ENCODE measurements around the gene UPF1.
"Not testable (repeated sequence)": the region's sequence is repeated elsewhere in the genome, so short reads cannot be mapped to it uniquely, and the experiment has no call there.

Gene UPF1

DNA sequence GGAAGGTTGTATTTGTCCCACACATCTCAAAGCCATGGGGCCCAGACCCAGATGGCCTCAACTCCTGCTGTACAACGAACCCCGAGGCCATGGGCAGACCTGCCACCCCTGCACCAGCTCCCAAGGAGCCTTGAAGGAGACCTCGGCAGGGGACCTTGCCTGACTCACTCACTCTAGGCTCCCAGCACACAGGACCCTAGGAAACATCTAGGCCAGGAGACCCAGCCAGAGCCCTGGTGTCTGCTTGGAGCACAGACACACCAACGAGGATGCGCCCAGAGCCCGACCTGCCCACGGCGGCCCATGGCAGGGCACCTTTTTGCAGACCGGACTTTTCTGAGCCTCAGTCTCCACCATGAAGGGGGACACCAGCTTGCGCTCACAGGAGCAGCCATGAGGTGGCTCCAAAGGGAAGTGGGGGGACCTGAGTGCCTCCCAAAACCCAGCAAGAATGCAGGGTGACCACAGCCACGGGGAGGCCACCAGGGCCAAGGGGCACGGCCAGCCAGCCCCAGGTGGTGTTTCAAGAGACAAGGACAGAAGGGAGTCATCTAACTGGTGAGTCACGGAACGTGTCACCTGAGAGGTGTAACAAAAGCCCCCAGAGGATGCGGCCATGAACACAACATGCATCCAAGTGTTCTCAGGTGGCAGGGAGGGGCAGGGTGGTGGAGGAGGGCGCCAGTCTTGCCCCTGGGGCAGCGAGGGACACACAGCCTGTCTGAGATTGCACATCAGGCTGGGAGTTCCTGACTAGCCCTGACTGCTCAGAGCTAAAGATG lies 69.1 kb downstream of the UPF1 start:
- DNase-seq = no peak

DNA sequence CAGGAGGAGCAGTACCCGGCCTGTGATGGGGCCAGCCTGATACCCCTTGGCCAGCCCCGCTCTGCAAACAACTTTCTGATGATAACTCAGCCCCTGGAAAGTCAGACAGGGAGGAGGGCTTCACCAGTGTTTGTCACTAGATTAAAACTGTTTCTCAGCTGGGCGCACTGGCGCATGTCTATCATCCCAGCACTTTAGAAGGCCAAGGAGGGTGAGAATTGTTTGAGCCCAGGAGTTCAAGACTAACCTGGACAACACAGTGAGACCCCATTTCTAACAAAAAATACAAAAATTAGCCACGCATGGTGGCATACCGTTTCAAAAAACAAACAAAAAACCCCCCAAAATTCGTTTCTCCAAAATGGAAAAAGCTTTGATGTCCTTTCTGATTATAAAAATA lies 69.7 kb downstream of the UPF1 start:
- no peak for DNase-seq

DNA sequence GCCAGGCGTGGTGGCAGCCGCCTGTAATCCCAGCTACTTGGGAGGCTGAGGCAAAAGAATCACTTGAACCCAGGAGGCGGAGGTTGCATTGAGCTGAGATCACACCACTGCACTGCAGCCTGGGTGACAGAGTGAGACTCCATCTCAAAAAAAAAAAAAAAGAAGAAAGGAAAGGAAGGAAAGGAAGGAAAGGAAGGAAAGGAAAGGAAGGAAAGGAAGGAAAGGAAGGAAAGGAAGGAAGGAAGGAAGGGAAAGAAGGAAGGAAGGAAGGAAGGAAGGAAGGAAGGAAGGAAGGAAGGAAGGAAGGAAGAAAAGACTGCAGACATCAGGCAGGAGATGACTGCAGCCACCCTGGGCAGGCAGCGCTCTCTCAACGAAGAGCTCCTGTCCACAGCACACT lies 70.8 kb downstream of the UPF1 start:
- not testable (repeated sequence) for DNase-seq

DNA sequence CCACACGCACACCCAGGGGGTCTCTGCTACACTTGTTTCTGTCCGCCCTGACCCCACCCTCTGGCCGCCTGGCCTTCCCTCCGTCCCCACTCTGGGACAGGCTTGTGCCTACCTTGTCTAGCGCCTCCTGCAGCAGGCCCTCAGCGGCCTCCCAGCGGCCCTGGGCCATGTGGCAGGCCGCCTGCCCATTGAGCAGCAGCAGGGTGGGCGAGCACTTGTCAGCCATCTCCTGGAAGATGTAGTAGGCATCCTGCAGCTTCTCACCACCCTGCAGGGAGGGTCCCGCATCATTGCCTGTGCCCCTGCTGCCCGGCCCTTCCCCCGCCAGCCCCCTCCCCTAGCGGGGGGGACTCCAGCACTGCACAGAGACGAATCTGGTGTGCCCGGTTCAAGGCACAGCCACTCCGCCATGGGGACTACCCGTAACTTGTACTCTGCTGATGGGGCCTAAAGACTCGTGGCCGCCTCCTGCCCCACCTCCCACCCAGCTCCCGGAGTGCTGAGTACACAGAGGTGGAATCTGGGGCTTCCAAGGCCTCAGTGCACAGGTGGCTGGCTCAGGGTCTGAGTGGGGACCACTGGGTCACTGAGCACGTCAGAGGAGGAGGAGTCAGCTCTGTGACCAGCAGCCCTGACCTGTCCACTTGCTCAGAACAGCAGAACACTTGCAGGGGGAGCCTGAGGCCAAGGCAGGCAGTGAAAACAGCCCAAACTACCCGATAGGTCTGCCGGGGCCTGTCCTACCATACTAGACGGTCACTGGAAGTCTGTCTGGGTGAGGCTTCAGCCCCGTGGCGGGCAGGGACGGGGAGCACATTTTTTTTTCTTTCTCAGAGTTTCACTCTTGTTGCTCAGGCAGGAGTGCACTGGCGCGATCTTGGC lies 71.6 kb downstream of the UPF1 start:
- DNase-seq = no peak

DNA sequence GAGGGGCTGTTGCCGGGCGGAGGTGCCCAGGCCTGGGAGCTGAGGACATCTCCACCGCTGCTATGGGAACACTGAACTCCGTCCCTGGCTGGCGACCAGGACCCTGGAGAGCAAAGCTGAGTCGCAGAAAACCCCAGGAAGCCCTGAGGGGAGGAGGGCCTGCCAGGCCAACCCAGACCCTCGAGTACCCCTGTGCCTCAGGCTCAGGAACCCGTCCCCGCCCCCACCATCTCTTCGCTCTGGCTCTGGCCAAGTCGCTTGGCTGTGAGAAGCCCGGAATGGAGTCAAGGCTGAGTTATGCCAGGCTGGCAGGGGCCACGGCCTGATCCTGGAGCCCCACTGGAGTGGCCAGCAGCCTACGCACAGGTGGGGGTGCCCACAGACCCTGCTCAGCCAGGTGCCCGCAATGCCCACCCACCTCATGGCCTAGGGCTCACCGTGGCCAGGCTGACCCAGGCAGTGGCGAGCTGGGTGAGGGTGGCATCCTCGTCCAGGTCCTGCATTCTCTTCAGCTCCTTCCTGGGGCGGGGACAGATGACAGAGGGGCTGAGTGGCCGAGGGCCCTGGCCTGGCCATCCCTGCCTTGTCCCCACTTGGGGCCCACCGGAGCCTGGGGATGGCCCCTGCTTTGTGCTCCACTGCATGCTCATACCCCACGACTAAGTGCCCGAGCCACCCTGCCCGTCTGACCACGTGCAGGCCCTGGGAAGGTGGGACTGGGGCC lies 72.7 kb downstream of the UPF1 start:
- no peak for DNase-seq

DNA sequence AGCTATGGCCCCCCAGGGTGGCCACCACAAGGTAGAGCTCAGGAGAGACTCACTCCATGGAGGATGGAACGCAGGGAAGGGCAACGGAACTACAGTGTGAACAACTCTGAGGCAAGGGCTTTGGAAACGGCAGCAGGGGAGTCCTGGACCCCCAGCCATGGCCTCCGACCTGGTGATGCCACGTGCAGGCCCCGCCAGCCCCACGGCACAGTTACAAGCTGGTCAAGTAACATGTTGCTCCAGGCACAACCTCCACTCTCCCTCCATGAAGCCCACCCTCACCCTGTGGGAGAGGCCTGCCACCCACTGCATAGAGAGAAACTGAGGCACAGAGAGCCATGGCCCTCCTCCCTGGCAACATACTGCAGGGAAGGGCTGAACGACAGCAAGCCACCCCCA lies 73.3 kb downstream of the UPF1 start:
- DNase-seq = no peak

DNA sequence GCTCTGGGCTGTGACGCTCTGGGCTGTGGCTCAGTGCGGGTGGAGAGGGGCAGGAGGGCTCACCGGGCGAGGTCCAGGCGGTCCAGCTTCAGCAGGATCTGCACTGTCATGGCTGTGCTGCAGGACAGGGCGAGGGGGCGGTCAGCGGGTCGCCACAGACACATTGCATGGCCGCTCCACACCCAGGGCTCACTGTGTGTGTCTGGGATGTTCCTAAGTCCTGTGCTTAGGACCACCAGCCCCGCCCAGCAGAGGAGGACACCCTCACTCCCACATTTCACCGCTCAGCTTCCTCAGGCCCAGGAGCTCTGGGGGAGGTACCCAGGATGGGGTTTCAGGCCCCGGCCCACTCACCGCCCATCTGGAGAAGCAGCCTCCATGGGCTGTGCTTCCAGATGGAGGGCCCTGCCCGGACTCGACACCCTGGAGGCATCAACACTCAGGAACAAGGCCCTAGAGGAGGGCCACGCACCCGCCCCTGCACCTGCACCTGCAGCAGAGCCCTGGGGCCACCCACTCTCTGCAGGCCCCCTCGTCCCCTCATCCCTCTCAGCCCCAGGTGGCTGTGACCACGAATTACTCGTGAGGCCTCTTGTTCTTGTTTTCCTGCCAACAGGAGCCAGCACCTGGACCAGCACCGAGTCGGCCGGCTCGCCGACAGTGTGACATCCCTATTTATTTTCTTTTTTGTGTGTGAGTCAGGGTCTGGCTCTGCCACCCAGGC lies 73.9 kb downstream of the UPF1 start:
- no peak for DNase-seq

DNA sequence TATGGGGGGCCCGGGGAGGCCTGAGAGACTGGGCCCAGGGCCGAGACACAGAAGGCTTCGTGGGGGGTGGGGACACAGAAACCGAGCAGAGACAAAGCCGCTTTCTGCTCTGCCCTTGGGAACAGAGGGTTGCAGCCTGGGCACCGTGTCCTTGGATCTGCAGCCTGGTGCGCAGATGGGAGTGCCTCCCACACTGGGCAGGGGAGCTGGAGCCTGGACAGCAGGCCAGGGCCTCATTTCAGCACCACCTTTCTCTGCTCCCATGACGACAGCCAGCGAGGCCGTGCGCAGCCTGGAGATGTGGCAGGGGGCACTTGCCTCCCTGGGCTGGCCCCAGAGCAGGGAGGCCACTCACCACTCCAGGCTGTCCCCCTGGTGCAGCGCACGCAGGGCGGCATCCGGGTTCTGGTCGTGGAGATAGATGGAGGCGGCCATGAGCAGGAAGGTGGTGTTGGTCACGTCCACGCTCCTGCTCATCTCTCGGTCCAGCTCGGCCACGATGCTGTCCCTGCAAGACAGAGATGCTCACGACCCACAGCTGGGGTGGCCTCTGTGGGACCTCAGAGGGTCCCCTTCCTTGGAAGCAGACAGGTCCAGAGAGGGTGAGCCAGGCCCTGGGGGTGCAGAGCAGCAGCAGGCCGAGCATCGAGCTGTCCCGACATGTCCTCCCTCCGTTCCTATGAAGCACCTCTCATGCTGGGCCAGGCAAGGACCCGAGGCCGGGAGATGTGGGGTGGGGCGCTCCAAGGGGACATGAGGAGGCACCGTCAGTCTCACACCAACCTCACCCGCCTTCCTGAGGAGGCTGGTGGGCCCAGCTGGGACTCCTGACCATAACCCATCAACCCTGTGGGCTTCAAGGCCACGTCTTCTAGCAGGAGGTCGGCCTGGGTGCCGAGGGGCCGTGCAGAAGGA lies 75.1 kb downstream of the UPF1 start:
- no peak for DNase-seq

DNA sequence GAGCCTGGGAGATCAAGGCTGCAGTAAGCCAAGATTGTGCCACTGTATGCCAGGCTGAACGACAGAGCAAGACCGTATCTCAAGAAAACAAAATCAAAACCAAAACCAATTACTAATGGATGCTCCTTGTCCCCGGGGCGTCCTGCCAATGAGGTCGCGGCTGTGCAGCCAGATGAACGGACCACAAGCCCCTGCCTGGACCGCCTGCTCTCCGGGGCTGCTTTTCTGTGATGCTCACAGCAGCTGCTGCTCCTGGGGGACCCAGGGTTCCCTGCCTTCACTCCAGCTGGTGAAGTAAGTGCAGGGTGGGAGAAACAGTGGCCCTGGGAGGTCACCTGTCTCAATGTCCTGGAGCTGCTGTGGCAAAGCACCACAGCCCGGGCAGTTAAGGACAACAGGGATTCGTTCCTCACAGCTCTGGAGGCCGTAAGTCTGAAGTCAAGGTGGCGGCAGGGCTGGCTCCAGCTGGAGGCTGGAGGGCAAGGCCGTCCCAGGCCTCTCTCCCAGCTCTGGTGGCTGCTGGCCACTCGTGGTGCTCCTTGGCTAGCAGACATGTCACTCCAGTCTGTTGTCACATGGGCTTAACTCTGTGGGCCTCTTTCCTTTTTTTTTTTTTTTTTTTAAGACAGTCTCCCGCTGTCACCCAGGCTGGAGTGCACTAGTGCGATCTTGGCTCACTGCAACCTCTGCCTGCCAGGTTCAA lies 77.3 kb downstream of the UPF1 start:
- DNase-seq = no peak

DNA sequence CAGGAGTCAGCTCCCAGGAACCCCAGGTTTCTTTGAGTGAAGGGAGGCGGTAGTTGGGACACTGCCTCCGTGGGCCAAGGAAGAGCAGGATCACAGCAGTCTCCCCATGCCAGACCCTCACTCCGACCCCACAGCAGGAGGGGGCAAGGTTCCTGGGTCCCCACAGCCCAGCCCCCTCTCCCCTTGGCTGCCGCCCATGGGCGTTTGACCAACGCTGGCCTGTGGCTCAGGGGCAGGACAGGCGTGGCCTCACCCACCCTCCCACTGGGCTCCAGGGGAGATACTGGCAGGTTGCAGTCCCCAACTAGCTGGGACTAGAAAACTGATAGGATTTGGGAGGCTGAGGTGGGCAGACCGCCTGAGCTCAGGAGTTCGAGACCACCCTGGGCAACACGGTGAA lies 78.3 kb downstream of the UPF1 start:
- DNase-seq = no peak

DNA sequence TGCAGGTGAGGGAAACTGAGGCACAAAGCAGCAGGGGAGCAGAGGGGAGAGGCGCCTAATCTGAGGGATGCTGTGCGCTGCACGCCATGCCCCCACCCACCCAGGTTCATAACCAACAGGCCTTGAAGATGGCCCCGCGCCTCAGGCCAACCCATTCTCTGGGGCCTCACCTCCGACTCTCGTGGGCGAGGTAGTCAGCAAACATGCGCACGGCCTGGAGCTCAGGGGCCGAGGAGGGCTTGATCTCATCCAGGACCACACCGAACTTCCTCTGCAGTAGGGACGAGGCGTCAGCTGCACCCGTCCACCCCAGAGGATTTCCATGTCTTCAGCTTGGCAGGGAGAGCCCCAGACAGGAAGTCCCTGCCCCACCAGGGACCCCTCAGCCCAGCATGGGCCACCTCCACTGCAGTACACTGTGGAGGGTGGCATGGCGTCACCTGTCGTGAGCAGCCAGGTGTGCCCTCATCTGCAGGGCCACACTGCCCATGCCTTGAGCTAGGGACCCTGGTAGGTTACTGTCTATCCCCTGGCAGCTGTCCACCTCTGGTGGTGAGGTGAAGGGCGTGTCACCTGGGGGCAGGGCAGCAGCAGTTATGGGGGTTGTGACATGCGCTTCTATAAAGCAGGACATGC lies 79.2 kb downstream of the UPF1 start:
- no peak for DNase-seq

DNA sequence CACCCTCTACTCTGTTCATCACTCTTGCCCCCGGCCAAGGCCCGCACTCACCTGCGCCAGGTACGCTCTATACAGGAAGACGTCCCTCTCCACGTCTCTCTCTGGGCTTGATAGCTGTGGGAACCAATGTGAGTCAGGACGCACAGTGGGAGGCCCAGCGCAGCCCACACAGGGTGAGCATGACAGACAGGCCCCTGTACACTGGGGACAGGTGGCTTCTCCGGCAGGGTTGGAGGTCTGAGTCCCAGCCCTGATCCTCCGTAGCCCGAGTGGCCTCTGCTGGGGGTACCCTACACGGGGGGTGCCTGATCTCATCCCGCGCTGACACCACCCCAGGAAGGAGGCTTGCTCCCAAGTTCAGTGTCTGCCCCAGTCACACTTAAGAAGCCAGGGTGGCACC lies 81.2 kb downstream of the UPF1 start:
- DNase-seq = no peak

DNA sequence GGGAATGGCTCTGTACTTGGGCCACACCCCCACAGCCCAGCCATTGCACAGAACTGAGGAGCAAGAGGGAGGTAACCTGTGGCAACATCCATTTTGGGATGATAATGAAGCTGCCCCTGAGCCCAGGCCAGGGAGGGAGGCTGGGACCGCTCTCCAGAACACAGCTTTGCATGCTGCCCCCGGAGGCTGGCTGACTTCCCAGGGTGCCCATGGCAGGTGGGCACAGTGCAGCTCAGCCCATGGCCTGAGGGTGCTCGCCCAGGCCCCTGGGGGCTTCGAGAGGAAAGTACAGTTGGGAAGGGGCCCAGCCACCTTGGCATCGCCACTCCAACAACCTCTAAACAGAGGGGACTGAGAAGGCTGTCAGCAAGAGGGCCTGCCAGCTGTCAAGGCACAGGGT lies 81.7 kb downstream of the UPF1 start:
- DNase-seq = no peak

DNA sequence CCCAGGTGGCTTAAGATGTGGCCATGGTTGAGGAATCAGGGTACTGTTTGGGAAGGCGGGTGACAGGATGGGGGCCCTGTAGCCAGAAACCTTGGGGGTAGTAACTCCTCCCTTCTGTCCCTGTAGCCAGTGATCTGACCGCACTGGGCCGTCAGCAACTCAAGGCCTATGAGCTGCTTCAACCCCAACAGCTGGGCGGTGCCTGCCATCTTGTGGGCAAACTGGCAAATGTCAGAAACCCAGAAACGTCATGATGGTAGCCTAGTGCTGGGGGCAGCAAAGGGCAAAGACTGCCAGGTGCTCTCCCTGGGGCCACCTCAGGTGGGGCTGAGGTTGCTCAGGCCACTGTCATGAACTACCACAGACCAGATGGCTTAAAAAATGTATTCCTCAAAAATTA lies 83.9 kb downstream of the UPF1 start:
- no peak for DNase-seq

DNA sequence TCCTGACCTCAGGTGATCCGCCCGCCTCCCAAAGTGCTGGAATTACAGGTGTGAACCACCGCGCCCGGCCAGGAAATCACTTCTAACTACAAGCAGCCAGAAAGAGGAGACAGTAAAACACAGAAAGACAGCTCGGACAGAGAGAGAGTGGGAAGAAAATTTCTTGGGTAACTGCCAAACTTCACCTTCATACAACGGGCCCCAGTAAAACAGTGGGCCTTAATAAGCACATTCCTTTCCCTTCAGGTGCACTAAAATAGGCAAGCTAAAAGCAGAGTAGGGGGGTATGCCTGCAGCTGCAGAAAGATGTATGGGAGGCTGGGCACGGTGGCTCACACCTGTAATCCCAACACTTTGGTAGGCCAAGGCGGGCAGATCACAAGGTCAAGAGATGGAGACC lies 85.8 kb downstream of the UPF1 start:
- not testable (repeated sequence) for DNase-seq

Data from activated naive CD4-positive, alpha-beta T cell (primary cell).